Type B pancreatic cell (in vitro differentiated cells): ENCODE measurements around the gene PAX5. TPM values are rescaled to one million over a fixed set of nuclear protein-coding genes. Genes with fewer than 3 reads are reported as not detected.

ENCODE experiments used
- DNase-seq: peaks from one replicate; pipeline ENCODE4 v3.0.0; 2021; ENCODE audit warnings: mixed read lengths; ENCODE audit not compliant: unreplicated experiment; ENCODE audit errors: extremely low spot score
- H3K27ac Mint-ChIP-seq: 2 replicates; pipeline ENCODE4 v1.8.0; 2021; ENCODE audit warnings: mild to moderate bottlenecking, mixed read lengths
- H3K27me3 Mint-ChIP-seq: 2 replicates; pipeline ENCODE4 v1.8.0; 2021; ENCODE audit warnings: mixed read lengths
- H3K36me3 Mint-ChIP-seq: 2 replicates; pipeline ENCODE4 v1.8.0; 2021; ENCODE audit warnings: mixed read lengths
- H3K4me1 Mint-ChIP-seq: one replicate; pipeline ENCODE4 v1.8.0; 2021; ENCODE audit warnings: mixed read lengths; ENCODE audit not compliant: unreplicated experiment
- H3K4me3 Mint-ChIP-seq: 2 replicates; pipeline ENCODE4 v1.8.0; 2021; ENCODE audit warnings: mild to moderate bottlenecking, mixed read lengths
- H3K9me3 Mint-ChIP-seq: 2 replicates; pipeline ENCODE4 v1.8.0; 2021; ENCODE audit warnings: mixed read lengths
- total RNA-seq: library from RNA; stranded (reverse); gene quantifications from 2 replicates; pipeline ENCODE4 v1.2.1, GENCODE V29; 2021; ENCODE audit warnings: low replicate concordance
- TF ChIP-seq, protein P1 (sequence below): fragments of 200-600 bp; sonication (generic); conservative IDR thresholded peaks from 2 replicates; pipeline ENCODE4 v1.5.0; 2021; ENCODE audit warnings: antibody characterized with exemption, mild to moderate bottlenecking

PAX5 gene
- total RNA-seq, 1 donor from 2014 or later, result not detected

DNA sequence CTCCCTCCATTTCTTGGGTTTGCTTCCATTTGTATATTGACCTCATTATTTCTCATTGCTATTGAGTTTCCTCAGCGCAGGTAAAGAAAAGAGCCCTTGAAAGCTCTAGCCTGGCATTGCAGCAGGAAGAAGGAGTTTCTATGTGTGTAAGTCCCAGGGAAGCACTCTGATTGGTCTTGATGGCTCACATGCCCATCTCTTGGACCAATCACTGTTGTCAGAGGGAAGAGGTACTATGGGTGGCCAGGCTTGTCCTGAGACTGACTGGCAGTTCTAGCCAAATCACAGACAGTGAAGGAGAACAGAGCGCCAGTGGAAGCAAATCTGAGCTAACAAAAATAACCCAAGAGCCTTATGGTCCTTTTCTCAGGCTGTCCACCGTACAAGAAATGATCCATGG is 219.0 kb downstream of the PAX5 start:
- H3K9me3 Mint-ChIP-seq, result no peaks in the 10 kb centered on the region
- H3K27ac Mint-ChIP-seq, result no peak overlapping the region
- DNase-seq, result no peak
- H3K36me3 Mint-ChIP-seq, result no peaks in the 10 kb centered on the region
- H3K4me3 Mint-ChIP-seq, result no peak overlapping the region
- H3K4me1 Mint-ChIP-seq, result peaks cover 14% of the 10 kb centered on the region
- peaks cover 67% of the 10 kb centered on the region for H3K27me3 Mint-ChIP-seq
- TF ChIP-seq, protein P1, sequence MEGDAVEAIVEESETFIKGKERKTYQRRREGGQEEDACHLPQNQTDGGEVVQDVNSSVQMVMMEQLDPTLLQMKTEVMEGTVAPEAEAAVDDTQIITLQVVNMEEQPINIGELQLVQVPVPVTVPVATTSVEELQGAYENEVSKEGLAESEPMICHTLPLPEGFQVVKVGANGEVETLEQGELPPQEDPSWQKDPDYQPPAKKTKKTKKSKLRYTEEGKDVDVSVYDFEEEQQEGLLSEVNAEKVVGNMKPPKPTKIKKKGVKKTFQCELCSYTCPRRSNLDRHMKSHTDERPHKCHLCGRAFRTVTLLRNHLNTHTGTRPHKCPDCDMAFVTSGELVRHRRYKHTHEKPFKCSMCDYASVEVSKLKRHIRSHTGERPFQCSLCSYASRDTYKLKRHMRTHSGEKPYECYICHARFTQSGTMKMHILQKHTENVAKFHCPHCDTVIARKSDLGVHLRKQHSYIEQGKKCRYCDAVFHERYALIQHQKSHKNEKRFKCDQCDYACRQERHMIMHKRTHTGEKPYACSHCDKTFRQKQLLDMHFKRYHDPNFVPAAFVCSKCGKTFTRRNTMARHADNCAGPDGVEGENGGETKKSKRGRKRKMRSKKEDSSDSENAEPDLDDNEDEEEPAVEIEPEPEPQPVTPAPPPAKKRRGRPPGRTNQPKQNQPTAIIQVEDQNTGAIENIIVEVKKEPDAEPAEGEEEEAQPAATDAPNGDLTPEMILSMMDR, result no peak

DNA sequence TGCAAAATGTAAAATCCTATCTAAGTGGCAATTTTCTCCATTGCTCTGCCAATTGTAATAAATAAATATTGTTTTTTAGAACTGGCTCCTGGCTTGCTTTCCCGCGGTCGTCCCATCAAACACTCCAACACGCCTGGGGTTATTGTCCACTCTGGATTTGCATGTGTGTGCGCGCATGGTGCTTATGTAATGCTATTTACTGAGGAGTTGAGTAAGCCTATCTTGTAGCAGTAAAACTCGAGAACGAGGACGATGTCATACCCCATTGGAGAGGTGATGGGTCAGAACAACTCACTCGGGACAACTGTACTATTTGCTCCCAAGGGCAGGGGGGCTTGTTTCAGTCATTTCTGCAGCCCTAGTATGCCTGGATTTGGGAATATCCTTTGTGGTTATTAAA is 220.9 kb downstream of the PAX5 start:
- DNase-seq, result no peak
- TF ChIP-seq, protein P1, result no peak

GRCh38 chr9:36812556-36812955 is 221.5 kb downstream of the PAX5 start:
- H3K4me1 Mint-ChIP-seq, result no peaks in the 10 kb centered on the region
- H3K9me3 Mint-ChIP-seq, result no peaks in the 10 kb centered on the region
- TF ChIP-seq, protein P1, result no peak
- H3K4me3 Mint-ChIP-seq, result no peak overlapping the region
- H3K27me3 Mint-ChIP-seq, result peaks cover 57% of the 10 kb centered on the region
- H3K36me3 Mint-ChIP-seq, result no peaks in the 10 kb centered on the region
- H3K27ac Mint-ChIP-seq, result no peak overlapping the region
- DNase-seq, result no peak

More for the DNA sequence above, 220.9 kb downstream of the PAX5 start:
- Mint-ChIP-seq H3K9me3 (no peaks in the 10 kb centered on the region), H3K36me3 (no peaks in the 10 kb centered on the region), H3K27ac (no peak overlapping the region), H3K4me1 (no peaks in the 10 kb centered on the region), H3K4me3 (no peak overlapping the region), H3K27me3 (peaks cover 58% of the 10 kb centered on the region)

DNA sequence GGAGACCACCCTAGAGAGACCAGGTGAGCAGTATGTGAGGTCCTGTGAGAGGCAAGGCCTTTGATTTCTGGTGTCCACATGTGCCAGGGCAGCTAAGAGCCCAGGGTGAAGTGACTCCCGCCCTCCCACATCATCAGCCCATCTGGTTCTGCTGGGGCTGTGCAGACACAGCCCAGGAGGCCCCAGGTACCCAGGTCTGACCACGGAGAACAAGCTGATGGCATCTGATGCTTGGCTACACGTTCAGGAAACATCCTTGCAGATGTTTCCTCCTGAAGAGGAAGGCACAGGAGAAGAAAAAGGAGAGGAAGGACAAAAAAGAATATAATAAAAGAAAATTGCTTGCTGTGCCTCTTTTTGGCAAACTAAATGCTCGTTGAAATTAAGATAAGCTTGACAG is 225.8 kb downstream of the PAX5 start:
- H3K4me3 Mint-ChIP-seq, result no peak overlapping the region
- no peaks in the 10 kb centered on the region for H3K9me3 Mint-ChIP-seq
- H3K27me3 Mint-ChIP-seq, result peaks cover 62% of the 10 kb centered on the region
- H3K4me1 Mint-ChIP-seq, result peaks cover 4% of the 10 kb centered on the region
- TF ChIP-seq, protein P1, result no peak
- no peak for DNase-seq
- no peaks in the 10 kb centered on the region for H3K36me3 Mint-ChIP-seq
- no peak overlapping the region for H3K27ac Mint-ChIP-seq

GRCh38 chr9:36803961-36804360 is 230.1 kb downstream of the PAX5 start:
- TF ChIP-seq, protein P1, result no peak
- DNase-seq, result no peak
- Mint-ChIP-seq H3K4me1 (peaks cover 20% of the 10 kb centered on the region), H3K27me3 (peaks cover 72% of the 10 kb centered on the region), H3K27ac (no peak overlapping the region), H3K36me3 (no peaks in the 10 kb centered on the region), H3K4me3 (no peak overlapping the region), H3K9me3 (no peaks in the 10 kb centered on the region)
